Measurements from ENCODE around the gene PHF13. TPM values are rescaled to one million over a fixed set of nuclear protein-coding genes. Genes with fewer than 3 reads are reported as not detected.

PHF13 gene
- total and polyA plus RNA-seq, 9 donors = 11.0 to 32.4 (median 15.8) TPM

GRCh38 chr1:6667139-6667538 is 53.6 kb downstream of the PHF13 start:
- WGBS, 3 donors = 64 to 85% (median 67%) methylated on average over 6 of the region's 6 CpGs
- DNase-seq = no peak
- Histone ChIP-seq H3K27ac (no peak overlapping the region), H3K4me3 (no peak overlapping the region), H3K36me3 (peaks cover 2% of the 10 kb centered on the region), H3K4me1 (ENCODE audit: insufficient read depth) (no peaks in the 10 kb centered on the region), H3K9me3 (no peaks in the 10 kb centered on the region), H3K27me3 (no peaks in the 10 kb centered on the region)
- intact Hi-C loops (cut with DNase I) = no loop called here
- TF ChIP-seq POLR2A (IDR thresholded peaks at IDR 0.05) (no peak), CTCF (IDR thresholded peaks at IDR 0.05) (no peak), EP300 (IDR thresholded peaks at IDR 0.05) (no peak)

GRCh38 chr1:6668503-6668902 is 55.0 kb downstream of the PHF13 start:
- no peak for DNase-seq
- H3K4me3 ChIP-seq = no peak overlapping the region
- H3K4me1 ChIP-seq (ENCODE audit: insufficient read depth) = peaks cover 5% of the 10 kb centered on the region
- H3K9me3 ChIP-seq = no peaks in the 10 kb centered on the region
- H3K27me3 ChIP-seq = no peaks in the 10 kb centered on the region
- WGBS, 3 donors = 98% methylated on average over 9 of the region's 9 CpGs
- no peak for TF ChIP-seq CTCF (IDR thresholded peaks at IDR 0.05)
- no peak for TF ChIP-seq POLR2A (IDR thresholded peaks at IDR 0.05)
- no peak for TF ChIP-seq EP300 (IDR thresholded peaks at IDR 0.05)
- intact Hi-C loops (cut with DNase I) = no loop called here
- H3K27ac ChIP-seq = no peak overlapping the region
- peaks cover 2% of the 10 kb centered on the region for H3K36me3 ChIP-seq

GRCh38 chr1:6672558-6672957 is 59.0 kb downstream of the PHF13 start:
- intact Hi-C loops (cut with DNase I) = no loop called here
- Histone ChIP-seq H3K4me1 (ENCODE audit: insufficient read depth) (peaks cover 5% of the 10 kb centered on the region), H3K4me3 (no peak overlapping the region), H3K36me3 (no peaks in the 10 kb centered on the region), H3K27ac (no peak overlapping the region), H3K9me3 (no peaks in the 10 kb centered on the region), H3K27me3 (no peaks in the 10 kb centered on the region)
- TF ChIP-seq POLR2A (IDR thresholded peaks at IDR 0.05) = no peak
- no peak for TF ChIP-seq EP300 (IDR thresholded peaks at IDR 0.05)
- TF ChIP-seq CTCF (IDR thresholded peaks at IDR 0.05) = no peak
- no peak for DNase-seq
- WGBS, 3 donors = 27 to 50% (median 42%) methylated on average over 2 of the region's 2 CpGs

Other genes with a start within 250 kb of the PHF13 start
- 10 to 100 TPM in 4 of 7 donors, 1 to 10 TPM in 3; 8.2 to 16.3 (median 11.3) TPM for gene ACOT7, start 220.0 kb upstream of the PHF13 start, total RNA-seq
- 10 to 100 TPM in 1 of 2 donors, 1 to 10 TPM in 1; 6.4 to 20.7 TPM for gene ACOT7, start 220.0 kb upstream of the PHF13 start, polyA plus RNA-seq
- gene HES2, start 193.8 kb upstream of the PHF13 start, total RNA-seq = 1 to 10 TPM in 1 of 7 donors, under 1 TPM in 5, not detected in 1; 0.08 to 9.2 (median 0.43) TPM
- gene HES2, start 193.8 kb upstream of the PHF13 start, polyA plus RNA-seq = not detected
- gene ESPN, start 189.0 kb upstream of the PHF13 start, total RNA-seq = 10 to 100 TPM in 1 of 7 donors, 1 to 10 TPM in 4, under 1 TPM in 2; 0.51 to 46.2 (median 1.9) TPM
- under 1 TPM in 1 of 2 donors, not detected in 1; 0.11 TPM for gene ESPN, start 189.0 kb upstream of the PHF13 start, polyA plus RNA-seq
- gene TNFRSF25, start 147.6 kb upstream of the PHF13 start, total RNA-seq = 10 to 100 TPM in 2 of 7 donors, 1 to 10 TPM in 5; 4.9 to 13.1 (median 7.7) TPM
- 1 to 10 TPM; 1.7 to 9.4 TPM for gene TNFRSF25, start 147.6 kb upstream of the PHF13 start, polyA plus RNA-seq
- 10 to 100 TPM in 3 of 7 donors, 1 to 10 TPM in 4; 6.2 to 13.1 (median 9.4) TPM for gene PLEKHG5, start 122.1 kb upstream of the PHF13 start, total RNA-seq
- gene PLEKHG5, start 122.1 kb upstream of the PHF13 start, polyA plus RNA-seq = 10 to 100 TPM in 1 of 2 donors, 1 to 10 TPM in 1; 2.0 to 10.2 TPM
- 10 to 100 TPM; 12.6 to 38.9 (median 30.0) TPM for gene NOL9, start 59.2 kb upstream of the PHF13 start, total RNA-seq
- gene NOL9, start 59.2 kb upstream of the PHF13 start, polyA plus RNA-seq = 10 to 100 TPM in 1 of 2 donors, 1 to 10 TPM in 1; 7.2 to 15.5 TPM
- gene TAS1R1, start 58.4 kb upstream of the PHF13 start, total RNA-seq = under 1 TPM in 5 of 7 donors, not detected in 2; 0.20 to 0.42 (median 0.33) TPM
- gene TAS1R1, start 58.4 kb upstream of the PHF13 start, polyA plus RNA-seq = under 1 TPM in 1 of 2 donors, not detected in 1; 0.74 TPM
- 10 to 100 TPM; 20.4 to 42.5 (median 33.7) TPM for gene ZBTB48, start 33.7 kb upstream of the PHF13 start, total RNA-seq
- gene ZBTB48, start 33.7 kb upstream of the PHF13 start, polyA plus RNA-seq = 10 to 100 TPM in 1 of 2 donors, 1 to 10 TPM in 1; 8.0 to 37.7 TPM
- gene KLHL21, start 10.9 kb upstream of the PHF13 start, total RNA-seq = 10 to 100 TPM; 24.1 to 39.6 (median 34.4) TPM
- gene KLHL21, start 10.9 kb upstream of the PHF13 start, polyA plus RNA-seq = 10 to 100 TPM; 14.4 to 40.4 TPM
- gene THAP3, start 11.1 kb downstream of the PHF13 start, total RNA-seq = 10 to 100 TPM; 15.7 to 24.6 (median 18.8) TPM
- gene THAP3, start 11.1 kb downstream of the PHF13 start, polyA plus RNA-seq = 10 to 100 TPM in 1 of 2 donors, 1 to 10 TPM in 1; 5.6 to 33.6 TPM
- 10 to 100 TPM; 10.1 to 42.9 (median 37.1) TPM for gene DNAJC11, start 88.1 kb downstream of the PHF13 start, total RNA-seq
- gene DNAJC11, start 88.1 kb downstream of the PHF13 start, polyA plus RNA-seq = 10 to 100 TPM; 18.8 to 94.5 TPM
- gene CAMTA1, start 171.7 kb downstream of the PHF13 start, total RNA-seq = 10 to 100 TPM; 51.1 to 93.2 (median 63.1) TPM
- 100 to 1,000 TPM in 1 of 2 donors, 10 to 100 TPM in 1; 88.5 to 150 TPM for gene CAMTA1, start 171.7 kb downstream of the PHF13 start, polyA plus RNA-seq